Heart left ventricle (tissue), 13 donors: ENCODE measurements around the gene URAD.

Experiments used
- CTCF ChIP-seq, 12 donors: fragments of 200-600 bp; sonication (generic) in 4 of 12; IDR thresholded peaks; one replicate each; pipeline versions ENCODE4 v1.5.0 to v1.8.0; 2018 to 2022; ENCODE audit warnings: antibody characterized with exemption in 12 of 12, mild to moderate bottlenecking in 5 of 12
- POLR2A ChIP-seq, 2 donors: fragments of 450-650 bp; IDR thresholded peaks; one replicate each; pipeline ENCODE4 v1.6.1; 2017; ENCODE audit warnings: antibody characterized with exemption in 2 of 2, mild to moderate bottlenecking in 2 of 2, moderate library complexity in 2 of 2
- donor health status: ischemic (EF 13 %, LVEDD 7.1; RV severe dilation, severe dysfunction).
- donor health status: DM: no; HTN: yes; CAD: no.
- donor health status: DM: no; HTN: no; CAD: no.
- donor health status: ischemic (EF 25% LVEDD 6.9; RV normal size, moderate dysfunction).
- donor health status: ischemic (EF 25% LVEDD 5.7; RV mildly dilated, moderate dysfunction).
- donor health status: ischemic (EF 35%, LVEDD 5.7; RV mildly dilated, moderate dysfunction).
- donor health status: nonischemic (EF 11% LVEDD 7.7; RV severe dilation, severe dysfunction).
- donor health status: DM: yes; HTN: yes; CAD: no.
- donor health status: PGD.
- donor health status: ischemic (EF 29% LVEDD 5.4; RV normal size, mild dysfunction).
- donor health status: nonischemic (EF 23%, LVEDD 6.1; RV moderate dilation, normal function).

DNA sequence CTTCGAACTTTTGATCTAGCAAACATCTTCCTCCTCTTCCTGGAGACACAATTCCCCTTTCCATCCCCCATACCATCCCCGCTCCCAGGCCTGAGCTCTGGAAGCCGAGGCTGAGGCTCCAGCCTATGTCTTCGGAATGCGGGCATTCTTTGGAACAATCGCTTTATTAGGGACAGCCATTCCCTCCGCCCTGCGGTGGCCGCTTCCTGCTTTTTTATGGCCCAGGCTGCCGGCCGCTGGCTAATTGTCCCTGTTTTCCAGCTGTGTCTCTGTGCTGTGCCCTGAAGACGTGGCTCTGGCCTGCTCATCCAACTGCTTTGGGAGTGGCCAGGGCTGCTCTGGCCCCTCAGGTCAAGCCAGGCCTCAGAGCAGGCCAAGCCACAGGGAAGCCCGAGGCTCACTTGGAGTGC lies 17.3 kb downstream of the URAD start:
- TF ChIP-seq CTCF (IDR thresholded peaks at IDR 0.05), result no peak
- TF ChIP-seq POLR2A (IDR thresholded peaks at IDR 0.05), result no peak
